HG03439 (cell line): ENCODE data around the gene HIP1R.
A peak's percentile ranks its signal among the peaks of the same experiment; 100 is the strongest.
"Not testable (repeated sequence)": the region's sequence is repeated elsewhere in the genome, so short reads cannot be mapped to it uniquely, and the experiment has no call there.

Source experiments
- ATAC-seq: cut with Tn5 transposase; IDR thresholded peaks from one replicate; pipeline ENCODE4 v1.9.1; 2021; ENCODE audit warnings: mild to moderate bottlenecking, moderate library complexity; ENCODE audit not compliant: unreplicated experiment

Gene HIP1R

GRCh38 chr12:122871851-122872780 is 36.9 kb downstream of the HIP1R start:
- ATAC-seq = no peak

GRCh38 chr12:122872815-122873361 is 37.6 kb downstream of the HIP1R start:
- ATAC-seq = no peak

GRCh38 chr12:122873540-122873939 is 38.3 kb downstream of the HIP1R start:
- ATAC-seq = no peak

- no peak for ATAC-seq
Observed at GRCh38 chr12:122874081-122874480, 38.8 kb downstream of the HIP1R start.

GRCh38 chr12:122875590-122876220 is 40.4 kb downstream of the HIP1R start:
- peak; percentile 57 for ATAC-seq

- not testable (repeated sequence) for ATAC-seq
Observed at GRCh38 chr12:122876281-122876680, 41.0 kb downstream of the HIP1R start.

- no peak for ATAC-seq
Observed at GRCh38 chr12:122876731-122877130, 41.5 kb downstream of the HIP1R start.

- ATAC-seq = no peak
Observed at GRCh38 chr12:122878780-122879612, 43.7 kb downstream of the HIP1R start.

- no peak for ATAC-seq
Observed at GRCh38 chr12:122880155-122880667, 45.0 kb downstream of the HIP1R start.

- ATAC-seq = no peak
Observed at GRCh38 chr12:122880668-122881067, 45.4 kb downstream of the HIP1R start.

GRCh38 chr12:122882908-122883558 is 47.8 kb downstream of the HIP1R start:
- ATAC-seq = no peak

- no peak for ATAC-seq
Observed at GRCh38 chr12:122884091-122884826, 49.0 kb downstream of the HIP1R start.

GRCh38 chr12:122884860-122885259 is 49.6 kb downstream of the HIP1R start:
- ATAC-seq = no peak

GRCh38 chr12:122886161-122886560 is 50.9 kb downstream of the HIP1R start:
- ATAC-seq = no peak

GRCh38 chr12:122886851-122887818 is 51.9 kb downstream of the HIP1R start:
- peak; percentile 76 for ATAC-seq

- ATAC-seq = peak; percentile 17
Observed at GRCh38 chr12:122887819-122888212, 52.6 kb downstream of the HIP1R start.

GRCh38 chr12:122888232-122888752 is 53.0 kb downstream of the HIP1R start:
- ATAC-seq = no peak
